Activated CD4-positive, alpha-beta T cell treated with anti-CD3 and anti-CD28 coated beads for 36 hours (primary cell): Measurements from ENCODE around the gene S100A7. TPM values are rescaled to one million over a fixed set of nuclear protein-coding genes. Genes with fewer than 3 reads are reported as not detected.
A peak's percentile ranks its signal among the peaks of the same experiment; 100 is the strongest.

Experiments
- ATAC-seq: fragments of 200-7000 bp; cut with Tn5 transposase; one replicate; pipeline ENCODE4 v1.10.0; 2021; ENCODE audit warnings: mild to moderate bottlenecking, moderate library complexity
- CTCF ChIA-PET: fragments of 350-600 bp; sonication (Branson Sonifier 250); formaldehyde crosslinking; loops from one replicate; lab custom pipeline; 2021; ENCODE audit warnings: antibody characterized with exemption; lab: Charles Lee
- POLR2A ChIA-PET: fragments of 350-600 bp; sonication (Branson Sonifier 250); formaldehyde crosslinking; loops from one replicate; lab custom pipeline; 2021; ENCODE audit warnings: antibody characterized with exemption, inconsistent platforms; lab: Charles Lee
- DNase-seq: peaks from one replicate; pipeline ENCODE4 v3.0.0-alpha.2; 2020
- H3K27ac Mint-ChIP-seq: one replicate; pipeline ENCODE4 v1.8.0; 2021; ENCODE audit warnings: mixed read lengths
- H3K27me3 Mint-ChIP-seq: one replicate; pipeline ENCODE4 v1.8.0; 2021; ENCODE audit warnings: mixed read lengths
- H3K36me3 Mint-ChIP-seq: one replicate; pipeline ENCODE4 v1.8.0; 2021; ENCODE audit warnings: low read depth, mixed read lengths
- H3K4me1 Mint-ChIP-seq: one replicate; pipeline ENCODE4 v1.8.0; 2021; ENCODE audit warnings: mixed read lengths
- H3K4me3 Mint-ChIP-seq: one replicate; pipeline ENCODE4 v1.8.0; 2021; ENCODE audit warnings: mild to moderate bottlenecking, moderate library complexity, mixed read lengths
- H3K9me3 Mint-ChIP-seq: one replicate; pipeline ENCODE4 v1.8.0; 2021; ENCODE audit warnings: low read depth, mixed read lengths
- intact Hi-C, 2 experiments: fragments of 100-400 bp; cut with DNase I in 1 of 2; cut with micrococcal nuclease in 1 of 2; formaldehyde crosslinking; loops; one replicate each; pipeline versions ENCODE4 v1.14.2 to v1.15.1; 2022 to 2024; cut with DNase I, micrococcal nuclease
- total RNA-seq, 2 experiments: library from RNA; stranded (reverse); gene quantifications; one replicate each; pipeline ENCODE4 v1.2.3, GENCODE V29; 2021

Gene S100A7
- total RNA-seq, 2 experiments from 2014 or later: not detected

GRCh38 chr1:153494976-153495535 is 34.6 kb upstream of the S100A7 start:
- POLR2A ChIA-PET: no interaction called here
- H3K4me3 Mint-ChIP-seq: no peak overlapping the region
- peak; percentile 90 for DNase-seq
- peak; percentile 90 for ATAC-seq
- no peaks in the 10 kb centered on the region for H3K9me3 Mint-ChIP-seq
- H3K4me1 Mint-ChIP-seq: no peaks in the 10 kb centered on the region
- no peak overlapping the region for H3K27ac Mint-ChIP-seq
- intact Hi-C loops: loop anchor here (1.0 kb wide), 2 partner anchors 30 to 143 kb away; no protein-coding TSS in a partner anchor
- no peaks in the 10 kb centered on the region for H3K36me3 Mint-ChIP-seq
- CTCF ChIA-PET: interaction anchor here (0.6 to 7.8 kb wide), 31 partner anchors 9 to 1385 kb away, joined by 3 to 160 read pairs (median 4); partner anchors contain the start of genes PGLYRP4 and S100A9
- peaks cover 14% of the 10 kb centered on the region for H3K27me3 Mint-ChIP-seq

- CTCF ChIA-PET: interaction anchor here (0.7 to 7.8 kb wide), 10 partner anchors 8 to 238 kb away, joined by 3 to 160 read pairs (median 4); partner anchors contain the start of genes PGLYRP4 and S100A9
Measured at GRCh38 chr1:153493343-153493960, 33.0 kb upstream of the S100A7 start.

GRCh38 chr1:153490272-153491051 is 30.0 kb upstream of the S100A7 start:
- intact Hi-C loops: no loop called here
- DNase-seq (no peak), ATAC-seq (no peak)
- Mint-ChIP-seq H3K9me3 (no peaks in the 10 kb centered on the region), H3K27ac (no peak overlapping the region), H3K27me3 (peaks cover 5% of the 10 kb centered on the region), H3K4me3 (no peak overlapping the region), H3K36me3 (no peaks in the 10 kb centered on the region), H3K4me1 (no peaks in the 10 kb centered on the region)
- CTCF ChIA-PET: no interaction called here
- POLR2A ChIA-PET: no interaction called here

More at GRCh38 chr1:153493343-153493960, 33.0 kb upstream of the S100A7 start:
- Mint-ChIP-seq H3K4me1 (no peaks in the 10 kb centered on the region), H3K4me3 (no peak overlapping the region), H3K9me3 (no peaks in the 10 kb centered on the region), H3K36me3 (no peaks in the 10 kb centered on the region), H3K27me3 (peaks cover 6% of the 10 kb centered on the region), H3K27ac (no peak overlapping the region)
- no peak for DNase-seq
- no peak for ATAC-seq
- POLR2A ChIA-PET: no interaction called here
- intact Hi-C loops: no loop called here

- Mint-ChIP-seq H3K27me3 (peaks cover 13% of the 10 kb centered on the region), H3K9me3 (no peaks in the 10 kb centered on the region), H3K36me3 (no peaks in the 10 kb centered on the region), H3K4me1 (no peaks in the 10 kb centered on the region), H3K4me3 (no peak overlapping the region), H3K27ac (no peak overlapping the region)
- POLR2A ChIA-PET: no interaction called here
- intact Hi-C loops: no loop called here
- no peak for ATAC-seq
- CTCF ChIA-PET: interaction anchor here (0.6 to 3.0 kb wide), 2 partner anchors 135 to 211 kb away, joined by 3 to 11 read pairs; no protein-coding TSS in a partner anchor
- DNase-seq: no peak
Measured at GRCh38 chr1:153488731-153489130, 28.3 kb upstream of the S100A7 start.

- POLR2A ChIA-PET: no interaction called here
- Mint-ChIP-seq H3K4me3 (no peak overlapping the region), H3K27me3 (peaks cover 15% of the 10 kb centered on the region), H3K4me1 (no peaks in the 10 kb centered on the region), H3K9me3 (no peaks in the 10 kb centered on the region), H3K27ac (no peak overlapping the region), H3K36me3 (no peaks in the 10 kb centered on the region)
- CTCF ChIA-PET: interaction anchor here (0.6 to 3.0 kb wide), 2 partner anchors 25 to 134 kb away, joined by 3 to 11 read pairs; no protein-coding TSS in a partner anchor
- ATAC-seq (no peak), DNase-seq (no peak)
- intact Hi-C loops: no loop called here
Measured at GRCh38 chr1:153487707-153488106, 27.3 kb upstream of the S100A7 start.

GRCh38 chr1:153485863-153486262 is 25.4 kb upstream of the S100A7 start:
- Mint-ChIP-seq H3K4me1 (no peaks in the 10 kb centered on the region), H3K4me3 (no peak overlapping the region), H3K27ac (no peak overlapping the region), H3K36me3 (no peaks in the 10 kb centered on the region), H3K27me3 (peaks cover 16% of the 10 kb centered on the region), H3K9me3 (no peaks in the 10 kb centered on the region)
- DNase-seq (no peak), ATAC-seq (no peak)
- intact Hi-C loops: no loop called here
- POLR2A ChIA-PET: interaction anchor here (0.5 kb wide), 1 partner anchor 13 kb away, joined by 3 read pairs; no protein-coding TSS in a partner anchor
- CTCF ChIA-PET: interaction anchor here (0.6 to 3.6 kb wide), 3 partner anchors 8 to 402 kb away, joined by 3 to 25 read pairs (median 5); no protein-coding TSS in a partner anchor

- no peaks in the 10 kb centered on the region for H3K4me1 Mint-ChIP-seq
- POLR2A ChIA-PET: no interaction called here
- no peak for ATAC-seq
Measured at GRCh38 chr1:153483776-153484175, 23.3 kb upstream of the S100A7 start.

GRCh38 chr1:153481124-153481523 is 20.7 kb upstream of the S100A7 start:
- ATAC-seq (no peak), DNase-seq (no peak)
- intact Hi-C loops: no loop called here
- no peaks in the 10 kb centered on the region for H3K4me1 Mint-ChIP-seq
- H3K27ac Mint-ChIP-seq: no peak overlapping the region
- no peaks in the 10 kb centered on the region for H3K36me3 Mint-ChIP-seq
- no peaks in the 10 kb centered on the region for H3K9me3 Mint-ChIP-seq
- H3K27me3 Mint-ChIP-seq: peaks cover 28% of the 10 kb centered on the region
- ChIA-PET POLR2A (no interaction called here), CTCF (no interaction called here)
- H3K4me3 Mint-ChIP-seq: no peak overlapping the region

More at GRCh38 chr1:153483776-153484175, 23.3 kb upstream of the S100A7 start:
- Mint-ChIP-seq H3K9me3 (no peaks in the 10 kb centered on the region), H3K27ac (no peak overlapping the region), H3K27me3 (peaks cover 30% of the 10 kb centered on the region), H3K36me3 (no peaks in the 10 kb centered on the region), H3K4me3 (no peak overlapping the region)
- CTCF ChIA-PET: interaction anchor here (0.6 to 3.6 kb wide), 4 partner anchors 12 to 393 kb away, joined by 3 to 25 read pairs (median 4); no protein-coding TSS in a partner anchor
- DNase-seq: no peak
- intact Hi-C loops: no loop called here

- ChIA-PET CTCF (interaction anchor here (1.1 kb wide), 2 partner anchors 16 to 20 kb away, joined by 3 read pairs; no protein-coding TSS in a partner anchor), POLR2A (no interaction called here)
- intact Hi-C loops: no loop called here
Measured at GRCh38 chr1:153478692-153479618, 18.5 kb upstream of the S100A7 start.

GRCh38 chr1:153478047-153478691 is 17.7 kb upstream of the S100A7 start:
- CTCF ChIA-PET: interaction anchor here (0.6 to 1.4 kb wide), 4 partner anchors 17 to 72 kb away, joined by 3 to 4 read pairs (median 3); no protein-coding TSS in a partner anchor
- no peak for DNase-seq
- no peaks in the 10 kb centered on the region for H3K9me3 Mint-ChIP-seq
- POLR2A ChIA-PET: no interaction called here
- no peaks in the 10 kb centered on the region for H3K4me1 Mint-ChIP-seq
- intact Hi-C loops: no loop called here
- H3K36me3 Mint-ChIP-seq: no peaks in the 10 kb centered on the region
- no peak for ATAC-seq
- H3K4me3 Mint-ChIP-seq: no peak overlapping the region
- H3K27ac Mint-ChIP-seq: no peak overlapping the region
- H3K27me3 Mint-ChIP-seq: peaks cover 17% of the 10 kb centered on the region

More at GRCh38 chr1:153478692-153479618, 18.5 kb upstream of the S100A7 start:
- H3K4me3 Mint-ChIP-seq: no peak overlapping the region
- H3K4me1 Mint-ChIP-seq: no peaks in the 10 kb centered on the region
- ATAC-seq (no peak), DNase-seq (no peak)
- H3K27me3 Mint-ChIP-seq: peaks cover 21% of the 10 kb centered on the region
- H3K9me3 Mint-ChIP-seq: no peaks in the 10 kb centered on the region
- H3K27ac Mint-ChIP-seq: no peak overlapping the region
- no peaks in the 10 kb centered on the region for H3K36me3 Mint-ChIP-seq
